HCT116 (cell line): ENCODE results near the gene PRDX6. TPM values are rescaled to one million over a fixed set of nuclear protein-coding genes. Genes with fewer than 3 reads are reported as not detected.

Source experiments
- ATAC-seq: fragments of 200-7000 bp; cut with Tn5 transposase; 2 replicates; pipeline ENCODE4 v1.9.1; 2020; ENCODE audit warnings: mild to moderate bottlenecking, moderate library complexity
- BruUV-seq: library from RNA; stranded (reverse); fragments of 400-500 nt; replicated peaks from 2 replicates; lab custom pipeline; 2021; lab: Mats Ljungman, UMichigan
- CTCF ChIA-PET: fragments of 300-600 bp; sonication (Branson Sonifier 250); formaldehyde crosslinking; loops from one replicate; lab custom pipeline; 2021; ENCODE audit warnings: antibody characterized with exemption; lab: Charles Lee
- POLR2A ChIA-PET: fragments of 300-600, 350-600 bp; sonication (Branson Sonifier 250); formaldehyde crosslinking; loops from one replicate; lab custom pipeline; 2021; ENCODE audit warnings: antibody characterized with exemption; lab: Charles Lee
- RAD21 ChIA-PET, 2 experiments: fragments of 300-600 bp; sonication (Branson Sonifier 250); formaldehyde crosslinking; loops; one replicate each; lab custom pipeline; 2023; ENCODE audit warnings: low total read pairs in 2 of 2; ENCODE audit not compliant: uncharacterized antibody in 2 of 2, unreplicated experiment in 2 of 2, low non-redundant PET in 1 of 2; lab: Charles Lee
- DNase-seq: peaks from one replicate; pipeline ENCODE4 v3.0.0-alpha.2; 2010; ENCODE audit warnings: low read depth, low spot score
- H2AFZ ChIP-seq: fragments of 200-600 bp; shearing (Covaris generic), sonication (generic); 2 replicates; pipeline ENCODE4 v1.6.1; 2017; ENCODE audit warnings: low read depth, mixed run types, mixed read lengths, antibody characterized with exemption, low read length; ENCODE audit not compliant: poor library complexity, severe bottlenecking
- H3K27ac ChIP-seq: 2 replicates; pipeline ENCODE4 v1.5.1; 2012; ENCODE audit warnings: low read depth, low read length
- H3K27me3 ChIP-seq: fragments of 200-600 bp; sonication (generic); 2 replicates; pipeline ENCODE4 v1.6.1; 2016; ENCODE audit warnings: mixed run types, low read length, mixed read lengths; ENCODE audit not compliant: insufficient read depth
- H3K36me3 ChIP-seq, 2 experiments: fragments of 200-500 bp in 1 of 2; fragments of 200-600 bp in 1 of 2; sonication (Bioruptor generic) in 1 of 2; sonication (generic) in 1 of 2; 2 replicates each; pipeline versions ENCODE4 v1.5.1 to v1.6.1; 2014 to 2016; ENCODE audit warnings: low read length in 2 of 2, inconsistent platforms in 1 of 2, mixed read lengths in 1 of 2, mixed run types in 1 of 2; ENCODE audit not compliant: insufficient read depth in 2 of 2, control insufficient read depth in 1 of 2
- H3K4me1 ChIP-seq, 2 experiments: fragments of 200-600 bp in 1 of 2; sonication (generic) in 1 of 2; 2 replicates each; pipeline versions ENCODE4 v1.5.1 to v1.6.1; 2012 to 2017; ENCODE audit warnings: low read length in 2 of 2, inconsistent platforms in 1 of 2, mild to moderate bottlenecking in 1 of 2, mixed read lengths in 1 of 2, mixed run types in 1 of 2, moderate library complexity in 1 of 2; ENCODE audit not compliant: insufficient read depth in 2 of 2, control insufficient read depth in 1 of 2
- H3K4me2 ChIP-seq: fragments of 200-600 bp; sonication (generic); 2 replicates; pipeline ENCODE4 v1.6.1; 2017; ENCODE audit warnings: mixed run types, low read length, mixed read lengths
- H3K4me3 ChIP-seq, 2 experiments: fragments of 200-600 bp in 1 of 2; sonication (generic) in 1 of 2; replicated peaks in 1 of 2; 2 replicates each; pipeline ENCODE4 v1.5.1; 2011 to 2016; ENCODE audit warnings: low read length in 2 of 2, control low read depth in 1 of 2, low read depth in 1 of 2, mild to moderate bottlenecking in 1 of 2, mixed read lengths in 1 of 2, mixed run types in 1 of 2
- H3K79me2 ChIP-seq: fragments of 200-600 bp; sonication (generic); 2 replicates; pipeline ENCODE4 v1.6.1; 2017; ENCODE audit warnings: mild to moderate bottlenecking, mixed run types, low read length, moderate library complexity, mixed read lengths; ENCODE audit not compliant: insufficient read depth
- H3K9ac ChIP-seq: fragments of 200-600 bp; sonication (generic); 2 replicates; pipeline ENCODE4 v1.6.1; 2016; ENCODE audit warnings: low read length, mixed read lengths
- H3K9me2 ChIP-seq: fragments of 200-600 bp; sonication (generic), shearing (Covaris generic); 2 replicates; pipeline ENCODE4 v1.6.1; 2017; ENCODE audit warnings: mixed run types, mild to moderate bottlenecking, moderate library complexity; ENCODE audit not compliant: insufficient read depth
- H3K9me3 ChIP-seq, 2 experiments: fragments of 200-500 bp in 1 of 2; fragments of 200-600 bp in 1 of 2; sonication (Bioruptor generic) in 1 of 2; sonication (generic) in 1 of 2; 2 replicates each; pipeline ENCODE4 v1.6.1; 2014 to 2017; ENCODE audit warnings: low read length in 2 of 2, mixed read lengths in 2 of 2, inconsistent platforms in 1 of 2, low read depth in 1 of 2, mild to moderate bottlenecking in 1 of 2, mixed run types in 1 of 2, moderate library complexity in 1 of 2; ENCODE audit not compliant: control insufficient read depth in 1 of 2, insufficient read depth in 1 of 2
- H4K20me1 ChIP-seq: fragments of 200-600 bp; sonication (generic), shearing (Covaris generic); 2 replicates; pipeline ENCODE4 v1.6.1; 2017; ENCODE audit warnings: mixed run types, mild to moderate bottlenecking, moderate library complexity; ENCODE audit not compliant: insufficient read depth
- CBX3 ChIP-seq: IDR thresholded peaks from 2 replicates; pipeline ENCODE4 v1.6.1; 2012; ENCODE audit warnings: low read depth
- CEBPB ChIP-seq: IDR thresholded peaks from 2 replicates; pipeline ENCODE4 v1.6.1; 2012; ENCODE audit warnings: low read depth
- ELF1 ChIP-seq: IDR thresholded peaks from 2 replicates; pipeline ENCODE4 v1.6.1; 2012; ENCODE audit warnings: low read depth, borderline replicate concordance
- EZH2phosphoT487 ChIP-seq: fragments of 200-600 bp; IDR thresholded peaks from 2 replicates; pipeline ENCODE4 v1.6.1; 2018; ENCODE audit warnings: antibody characterized with exemption, borderline replicate concordance
- FOSL1 ChIP-seq: IDR thresholded peaks from 2 replicates; pipeline ENCODE4 v1.6.1; 2012; ENCODE audit warnings: low read depth
- POLR2A ChIP-seq: IDR thresholded peaks from 2 replicates; pipeline ENCODE4 v1.7.0; 2011; ENCODE audit warnings: borderline replicate concordance; ENCODE audit not compliant: insufficient read depth, insufficient read length; ENCODE audit errors: extremely low read depth
- RAD21 ChIP-seq: IDR thresholded peaks from 2 replicates; pipeline ENCODE4 v1.6.1; 2012; ENCODE audit warnings: low read depth, mild to moderate bottlenecking
- REST ChIP-seq: IDR thresholded peaks from 2 replicates; pipeline ENCODE4 v1.6.1; 2012; ENCODE audit warnings: low read depth
- SRF ChIP-seq: IDR thresholded peaks from 2 replicates; pipeline ENCODE4 v1.6.1; 2012; ENCODE audit warnings: low read depth
- TCF7L2 ChIP-seq: IDR thresholded peaks from 2 replicates; pipeline ENCODE4 v1.7.0; 2011; ENCODE audit warnings: borderline replicate concordance, inconsistent platforms; ENCODE audit not compliant: insufficient read depth, insufficient read length; ENCODE audit errors: extremely low read depth
- YY1 ChIP-seq: IDR thresholded peaks from 2 replicates; pipeline ENCODE4 v1.6.1; 2011; ENCODE audit warnings: low read length, low read depth, moderate library complexity, mild to moderate bottlenecking; ENCODE audit not compliant: insufficient replicate concordance; ENCODE audit errors: extremely low read depth
- ZFX ChIP-seq: fragments of 450-650 bp; IDR thresholded peaks from 2 replicates; pipeline ENCODE4 v1.6.1; 2017
- intact Hi-C: fragments of 100-400 bp; cut with micrococcal nuclease; formaldehyde crosslinking; loops from 2 replicates; pipeline ENCODE4 v1.10.0; 2022
- total RNA-seq: library from RNA; stranded (reverse); gene quantifications from one replicate; pipeline ENCODE4 v1.2.1, GENCODE V29; 2021; ENCODE audit not compliant: unreplicated experiment
- TF ChIP-seq, protein P1 (sequence below), 3 experiments: fragments of 200-600 bp in 1 of 3; sonication (generic) in 1 of 3; IDR thresholded peaks in 2 of 3; conservative IDR thresholded peaks in 1 of 3; 2 replicates each; pipeline ENCODE4 v1.5.1; 2012 to 2017; ENCODE audit warnings: low read depth in 2 of 3, low read length in 2 of 3, antibody characterized with exemption in 1 of 3, borderline replicate concordance in 1 of 3, control low read depth in 1 of 3, mild to moderate bottlenecking in 1 of 3, mixed read lengths in 1 of 3, mixed run types in 1 of 3, moderate library complexity in 1 of 3; ENCODE audit not compliant: insufficient read depth in 1 of 3
- TF ChIP-seq, protein P2 (sequence below): IDR thresholded peaks from 2 replicates; pipeline ENCODE4 v1.6.1; 2012

PRDX6 gene
- total RNA-seq, 1 experiment from 2014 or later, result 286 TPM

DNA sequence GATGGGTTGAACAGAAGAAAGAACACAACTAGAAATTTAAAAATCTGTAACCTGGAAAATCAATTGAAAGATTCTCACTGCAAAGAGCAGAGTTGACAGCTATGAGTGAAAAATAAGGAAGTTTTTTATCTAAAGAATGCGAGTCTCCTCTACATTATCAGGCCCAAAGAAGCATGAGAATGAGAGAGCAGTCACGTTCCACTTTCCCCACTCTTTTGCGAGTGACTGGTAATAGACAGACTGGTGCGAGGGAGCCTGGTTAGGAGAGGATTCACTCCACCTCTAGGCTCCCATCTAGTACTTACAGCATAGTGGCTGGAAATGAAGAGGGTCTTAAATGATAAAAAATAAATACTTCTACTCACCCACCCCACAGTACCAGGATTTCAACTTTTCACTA lies 52.0 kb downstream of the PRDX6 start:
- Histone ChIP-seq H3K4me2 (no peak overlapping the region), H3K9me2 (no peaks in the 10 kb centered on the region), H3K27ac (no peak overlapping the region), H3K4me3 (no peak overlapping the region), H3K9me3 (no peaks in the 10 kb centered on the region), H2AFZ (no peak overlapping the region), H3K36me3 (no peaks in the 10 kb centered on the region), H3K4me1 (no peaks in the 10 kb centered on the region), H3K9ac (no peak overlapping the region), H3K27me3 (no peaks in the 10 kb centered on the region), H3K79me2 (no peaks in the 10 kb centered on the region), H4K20me1 (no peaks in the 10 kb centered on the region)
- intact Hi-C loops, result no loop called here
- DNase-seq (no peak), ATAC-seq (no peak)
- BruUV-seq, result no TSS peak
- TF ChIP-seq TCF7L2 (no peak), ZFX (no peak), CBX3 (no peak), EZH2phosphoT487 (no peak), YY1 (no peak), REST (no peak), POLR2A (no peak), SRF (no peak), RAD21 (no peak), ELF1 (no peak), FOSL1 (no peak), CEBPB (no peak)
- TF ChIP-seq, protein P1, sequence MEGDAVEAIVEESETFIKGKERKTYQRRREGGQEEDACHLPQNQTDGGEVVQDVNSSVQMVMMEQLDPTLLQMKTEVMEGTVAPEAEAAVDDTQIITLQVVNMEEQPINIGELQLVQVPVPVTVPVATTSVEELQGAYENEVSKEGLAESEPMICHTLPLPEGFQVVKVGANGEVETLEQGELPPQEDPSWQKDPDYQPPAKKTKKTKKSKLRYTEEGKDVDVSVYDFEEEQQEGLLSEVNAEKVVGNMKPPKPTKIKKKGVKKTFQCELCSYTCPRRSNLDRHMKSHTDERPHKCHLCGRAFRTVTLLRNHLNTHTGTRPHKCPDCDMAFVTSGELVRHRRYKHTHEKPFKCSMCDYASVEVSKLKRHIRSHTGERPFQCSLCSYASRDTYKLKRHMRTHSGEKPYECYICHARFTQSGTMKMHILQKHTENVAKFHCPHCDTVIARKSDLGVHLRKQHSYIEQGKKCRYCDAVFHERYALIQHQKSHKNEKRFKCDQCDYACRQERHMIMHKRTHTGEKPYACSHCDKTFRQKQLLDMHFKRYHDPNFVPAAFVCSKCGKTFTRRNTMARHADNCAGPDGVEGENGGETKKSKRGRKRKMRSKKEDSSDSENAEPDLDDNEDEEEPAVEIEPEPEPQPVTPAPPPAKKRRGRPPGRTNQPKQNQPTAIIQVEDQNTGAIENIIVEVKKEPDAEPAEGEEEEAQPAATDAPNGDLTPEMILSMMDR (IDR thresholded peaks at IDR 0.05 in 2 of 3, conservative IDR thresholded peaks at IDR 0.05 in 1 of 3; ENCODE audit: borderline replicate concordance in 1 of 3, insufficient read depth in 1 of 3, low read depth in 2 of 3, low read length in 2 of 3), result no peak
- TF ChIP-seq, protein P2, sequence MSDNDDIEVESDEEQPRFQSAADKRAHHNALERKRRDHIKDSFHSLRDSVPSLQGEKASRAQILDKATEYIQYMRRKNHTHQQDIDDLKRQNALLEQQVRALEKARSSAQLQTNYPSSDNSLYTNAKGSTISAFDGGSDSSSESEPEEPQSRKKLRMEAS, result no peak
- ChIA-PET POLR2A (no interaction called here), CTCF (no interaction called here), RAD21 (no interaction called here)
